Activated CD4-positive, alpha-beta T cell treated with anti-CD3 and anti-CD28 coated beads for 1 hour (primary cell): ENCODE measurements around the gene APOBEC3G.

Source experiments
- DNase-seq: peaks from one replicate; pipeline ENCODE4 v3.0.0-alpha.2; 2020

Gene APOBEC3G

DNA sequence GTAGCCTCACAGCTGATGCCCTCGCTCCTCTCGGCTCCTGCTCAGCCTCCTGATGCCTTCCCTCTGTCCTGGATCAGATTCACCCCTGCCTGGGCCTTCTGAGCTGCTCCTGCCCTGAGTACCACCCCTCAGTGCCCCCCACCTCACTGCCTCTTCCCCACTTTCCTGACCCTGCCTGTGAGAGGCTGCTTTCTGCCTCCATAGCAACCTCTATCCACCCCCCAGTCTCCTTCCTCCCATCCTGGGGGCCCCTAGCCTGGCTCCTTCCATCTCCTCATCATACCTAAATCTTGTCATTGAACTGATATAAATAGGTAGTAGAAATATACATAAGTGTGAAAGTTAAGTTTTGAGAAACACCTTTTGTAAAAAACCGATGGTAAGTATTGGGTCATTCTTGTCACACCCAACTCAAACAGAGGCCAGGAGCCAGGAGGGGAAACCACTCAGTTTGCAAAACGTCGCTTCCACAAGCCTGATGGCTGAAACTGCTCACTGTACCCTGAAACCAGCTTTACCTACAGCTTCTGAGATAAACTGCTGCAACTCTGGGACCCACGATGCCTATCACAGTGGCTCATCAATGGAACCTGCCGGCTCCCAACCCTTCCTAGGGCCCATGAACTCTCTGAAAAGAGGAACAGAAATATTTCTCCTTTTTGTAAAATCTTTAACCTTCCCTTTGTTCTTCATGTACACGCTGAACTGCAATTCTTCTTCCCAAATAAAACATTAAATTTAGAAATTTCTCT lies 15.2 kb downstream of the APOBEC3G start:
- no peak for DNase-seq

GRCh38 chr22:39094717-39095389 lies 17.8 kb downstream of the APOBEC3G start:
- no peak for DNase-seq

DNA sequence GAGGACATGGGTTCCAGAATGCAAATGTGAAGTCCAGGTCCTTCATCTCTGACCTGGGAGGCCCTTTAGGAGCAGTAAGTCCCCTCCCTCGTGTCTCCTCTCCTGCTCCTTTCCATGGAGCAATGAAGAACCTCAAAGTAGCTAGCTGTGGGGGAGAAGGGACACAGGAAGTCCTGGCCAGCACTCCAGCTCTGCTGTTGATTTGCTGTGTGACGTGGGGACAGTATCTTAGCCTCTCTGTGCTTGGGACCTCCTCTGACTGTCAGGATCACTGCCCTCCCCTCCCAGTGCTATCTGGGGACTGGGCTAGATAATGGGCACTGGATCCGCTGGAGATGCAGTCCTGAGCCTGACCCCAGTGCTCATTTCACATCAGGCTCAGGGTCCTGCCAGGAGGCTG lies 18.9 kb downstream of the APOBEC3G start:
- DNase-seq = no peak

DNA sequence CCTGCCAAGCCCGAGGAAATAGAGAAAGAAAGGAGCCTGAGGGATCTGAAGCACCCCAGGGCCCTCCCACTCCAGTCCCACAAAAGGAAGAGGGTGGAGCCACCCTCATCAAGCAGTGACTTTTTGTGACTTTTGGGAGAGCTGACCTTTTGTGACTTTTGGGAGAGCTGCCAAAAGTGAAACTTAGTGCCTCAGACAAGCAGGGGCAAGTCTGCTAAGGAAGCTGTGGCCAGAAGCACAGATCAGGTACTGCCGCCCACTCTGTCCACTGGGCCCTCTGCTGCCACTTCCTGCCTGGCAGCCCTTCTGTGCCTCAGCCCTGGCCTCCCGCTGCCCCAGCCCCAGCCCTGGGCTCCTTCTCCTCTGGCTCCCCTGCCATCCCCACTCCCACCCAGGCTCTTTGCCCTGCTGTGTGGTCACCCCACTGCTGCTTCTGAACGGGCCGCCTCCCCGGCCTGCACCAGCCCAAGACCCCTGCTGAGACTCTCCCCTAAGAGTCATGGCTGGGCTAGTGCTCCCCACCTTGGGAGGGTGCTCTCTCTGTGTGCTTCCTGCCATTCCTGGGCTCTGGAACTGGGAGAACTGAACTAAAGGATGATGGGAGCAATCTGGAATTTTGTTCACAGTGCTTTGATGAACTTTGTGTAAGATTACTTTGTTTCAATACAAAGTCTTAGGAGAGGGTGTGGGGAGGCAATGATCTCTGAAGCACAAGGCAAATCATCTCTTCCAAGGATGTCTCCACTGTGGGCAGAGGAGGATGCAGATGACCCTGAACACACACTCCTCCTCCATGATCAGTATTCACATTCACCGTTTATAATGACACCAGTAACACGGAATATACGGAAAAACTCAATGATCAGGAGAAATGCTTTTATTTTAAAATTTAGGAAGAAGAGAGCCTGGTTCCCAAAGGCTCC lies 20.3 kb downstream of the APOBEC3G start, which contains the start of gene APOBEC3H:
Gene APOBEC3H, plus strand, starts transcription at position 147 of the 923 bp plus-strand sequence. CDS start 3,035 bp downstream, outside the sequence.
- no peak for DNase-seq

DNA sequence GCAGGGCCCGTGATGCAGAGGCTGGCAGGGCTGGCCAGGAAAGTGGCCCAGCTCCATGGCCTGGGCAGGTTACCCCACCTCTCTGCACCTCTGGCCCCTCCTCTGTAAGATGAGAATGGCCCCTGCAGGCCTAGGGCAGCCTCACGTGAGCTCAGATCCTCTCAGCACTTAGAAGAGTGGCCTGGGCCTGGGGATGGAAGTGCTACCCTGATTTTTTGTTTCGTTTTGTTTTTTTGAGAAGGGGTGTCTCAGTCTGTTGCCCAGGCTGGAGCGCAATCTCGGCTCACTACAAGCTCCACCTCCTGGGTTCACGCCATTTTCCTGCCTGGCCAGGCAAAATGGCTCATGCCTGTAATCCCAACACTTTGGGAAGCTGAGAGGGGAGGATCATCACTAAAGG lies 21.0 kb downstream of the APOBEC3G start:
- DNase-seq = no peak

GRCh38 chr22:39098576-39098975 lies 21.5 kb downstream of the APOBEC3G start:
- DNase-seq = no peak

GRCh38 chr22:39101226-39101625 lies 24.2 kb downstream of the APOBEC3G start:
- DNase-seq = no peak

- DNase-seq = no peak
Measured at GRCh38 chr22:39103431-39103830, 26.4 kb downstream of the APOBEC3G start.

- DNase-seq = no peak
Measured at GRCh38 chr22:39106326-39106725, 29.3 kb downstream of the APOBEC3G start.

DNA sequence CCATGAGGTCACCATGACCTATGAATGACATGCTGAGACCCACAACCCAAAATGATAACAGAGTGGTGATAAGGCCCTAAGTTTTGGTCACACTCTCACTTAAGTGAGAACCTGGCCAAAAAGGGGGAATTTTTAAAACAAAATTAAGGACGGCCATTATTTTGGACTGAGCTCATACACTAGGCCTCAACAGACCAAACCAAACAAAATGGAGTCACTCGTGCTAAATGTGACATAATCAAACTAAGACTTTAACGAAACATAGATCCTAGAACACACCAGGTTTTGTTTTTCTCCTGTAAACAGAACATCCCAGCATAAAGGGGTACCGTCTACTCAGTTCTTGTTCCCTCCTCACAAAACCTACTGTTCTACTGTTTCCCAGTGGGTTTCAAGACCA lies 31.4 kb downstream of the APOBEC3G start:
- DNase-seq = no peak

- no peak for DNase-seq
Measured at GRCh38 chr22:39109361-39109760, 32.3 kb downstream of the APOBEC3G start.

DNA sequence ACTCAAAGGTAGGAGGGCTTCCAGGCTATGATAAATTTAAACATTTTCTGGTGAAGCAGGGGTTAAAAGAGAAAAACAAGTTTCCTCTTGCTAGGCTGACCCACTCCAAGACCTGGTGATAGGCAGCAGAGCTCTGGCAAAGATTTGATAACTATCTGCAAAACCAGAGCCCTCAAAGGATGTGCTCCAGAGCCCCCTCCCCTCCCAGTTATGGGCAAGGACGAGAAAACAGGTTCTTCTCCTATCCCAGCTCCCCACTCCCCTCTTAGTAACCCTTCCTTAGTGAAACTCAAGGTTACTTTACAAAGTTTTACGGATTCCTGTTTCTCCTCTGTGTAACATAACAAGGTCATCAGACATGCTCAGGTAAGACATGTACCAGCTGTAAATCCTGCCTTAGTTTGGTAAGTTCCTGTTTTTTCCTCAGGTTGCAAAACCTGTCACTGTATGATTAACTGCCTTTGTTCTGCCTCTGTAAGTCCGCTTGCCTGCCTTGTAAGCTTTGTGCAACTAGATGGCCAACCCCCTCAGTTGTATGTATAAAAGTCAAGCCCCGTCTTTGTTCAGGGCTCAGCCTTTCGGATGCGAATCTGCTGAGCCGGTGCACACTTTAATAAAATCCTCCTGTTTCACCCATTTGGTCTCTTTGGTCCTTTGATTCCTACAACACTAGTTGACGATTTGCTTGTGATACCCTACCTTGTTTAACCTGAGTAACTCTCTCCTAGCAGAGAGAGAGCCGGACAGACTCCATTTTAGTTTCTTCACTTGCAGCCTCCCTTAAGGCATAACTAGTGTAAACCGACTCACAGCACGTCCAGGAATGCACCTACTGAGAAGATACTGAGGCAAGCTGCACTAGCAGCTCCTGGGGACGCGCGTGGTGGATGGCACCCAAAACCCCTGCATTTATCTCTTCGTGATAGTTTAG lies 33.8 kb downstream of the APOBEC3G start:
- no peak for DNase-seq

GRCh38 chr22:39114112-39114511 lies 37.0 kb downstream of the APOBEC3G start:
- DNase-seq = no peak

- DNase-seq = no peak
Measured at GRCh38 chr22:39115570-39115969, 38.5 kb downstream of the APOBEC3G start.

- no peak for DNase-seq
Measured at GRCh38 chr22:39115977-39116621, 39.0 kb downstream of the APOBEC3G start.

GRCh38 chr22:39117585-39118191 lies 40.6 kb downstream of the APOBEC3G start:
- DNase-seq = peak; percentile 43

- DNase-seq = no peak
Measured at GRCh38 chr22:39120983-39121382, 43.9 kb downstream of the APOBEC3G start.

DNA sequence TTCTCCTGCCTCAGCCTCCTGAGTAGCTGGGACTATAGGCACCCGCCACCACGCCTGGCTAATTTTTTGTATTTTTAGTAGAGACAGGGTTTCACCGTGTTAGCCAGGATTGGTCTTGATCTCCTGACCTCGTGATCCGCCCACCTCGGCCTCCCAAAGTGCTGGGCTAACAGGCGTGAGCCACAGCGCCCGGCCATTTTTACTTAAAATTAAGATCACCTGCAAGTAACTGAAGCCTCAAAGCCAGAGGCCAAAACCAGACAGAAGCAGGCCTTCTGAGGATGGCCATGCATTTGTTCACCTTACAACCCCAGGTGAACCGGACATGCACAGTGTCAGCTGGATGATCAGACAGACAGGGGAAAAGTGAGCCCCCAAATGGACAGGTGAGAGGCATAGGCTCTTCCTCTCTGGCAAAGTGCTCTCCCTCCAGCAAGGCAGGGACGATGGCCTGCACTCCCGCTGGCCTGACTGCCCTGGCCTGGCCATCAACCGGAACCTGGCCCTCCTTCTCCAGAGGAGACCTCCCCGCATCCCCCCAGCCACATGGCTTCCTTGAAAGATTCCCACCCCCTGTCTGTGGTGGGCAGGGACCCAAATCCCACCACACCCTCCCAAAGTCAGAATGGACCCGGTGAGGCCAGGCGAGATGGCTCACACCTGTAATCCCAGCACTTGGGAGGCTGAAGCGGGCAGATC lies 45.8 kb downstream of the APOBEC3G start:
- no peak for DNase-seq

GRCh38 chr22:39123751-39124581 lies 46.9 kb downstream of the APOBEC3G start:
- DNase-seq = no peak

DNA sequence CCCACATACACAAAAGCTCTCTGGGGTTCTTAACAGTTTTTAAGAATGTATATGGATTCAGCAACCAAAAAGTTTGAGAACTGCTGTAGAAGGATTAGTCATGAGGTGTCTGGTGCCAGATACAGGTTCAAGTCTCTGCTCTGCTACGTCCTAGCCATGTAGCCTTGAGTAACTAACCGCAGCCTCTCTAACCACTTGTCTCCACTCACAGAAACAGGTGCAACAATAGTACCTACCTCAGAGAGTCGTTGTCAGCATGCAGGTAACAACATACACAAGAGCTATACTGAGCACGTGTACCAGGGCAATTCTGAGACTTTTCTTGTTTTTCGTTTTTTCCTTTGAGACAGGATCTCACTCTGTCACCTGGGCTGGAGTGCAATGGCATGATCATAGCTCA lies 48.5 kb downstream of the APOBEC3G start:
- no peak for DNase-seq
